HG03196 (cell line): Measurements from ENCODE around the gene PPY.
"Not testable (repeated sequence)": the region's sequence is repeated elsewhere in the genome, so short reads cannot be mapped to it uniquely, and the experiment has no call there.

Experiments
- ATAC-seq: cut with Tn5 transposase; IDR thresholded peaks from one replicate; pipeline ENCODE4 v1.9.1; 2021; ENCODE audit not compliant: unreplicated experiment

PPY gene, protein sequence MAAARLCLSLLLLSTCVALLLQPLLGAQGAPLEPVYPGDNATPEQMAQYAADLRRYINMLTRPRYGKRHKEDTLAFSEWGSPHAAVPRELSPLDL

GRCh38 chr17:43942051-43942685 lies at the start of gene PPY:
TSS of gene PPY (minus strand) at chr17:43942476. CDS start at chr17:43941654, 822 bp downstream.
- ATAC-seq: no peak

DNA sequence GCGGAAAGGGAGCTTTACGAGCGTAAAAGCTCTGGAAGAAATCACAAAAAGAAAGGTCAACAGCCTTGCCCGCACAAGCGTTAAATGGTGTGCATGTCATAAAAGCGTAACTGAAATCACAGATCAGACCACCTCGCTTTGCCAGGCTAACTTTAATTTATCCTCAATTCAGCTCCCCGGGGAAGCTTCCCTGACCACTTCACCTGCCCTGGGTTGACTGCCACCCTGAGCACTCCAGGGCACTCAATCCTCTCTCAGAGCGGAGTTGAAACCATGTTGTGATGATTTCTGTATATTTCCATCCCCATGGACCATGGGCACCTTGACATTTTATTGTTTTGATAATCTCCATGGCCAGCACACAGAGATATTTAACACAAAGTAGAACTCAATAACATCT lies 46.0 kb upstream of the PPY start:
- no peak for ATAC-seq

- no peak for ATAC-seq
Measured at GRCh38 chr17:43987131-43988021, 45.1 kb upstream of the PPY start.

GRCh38 chr17:43986225-43986981 lies 44.1 kb upstream of the PPY start:
- ATAC-seq: no peak

DNA sequence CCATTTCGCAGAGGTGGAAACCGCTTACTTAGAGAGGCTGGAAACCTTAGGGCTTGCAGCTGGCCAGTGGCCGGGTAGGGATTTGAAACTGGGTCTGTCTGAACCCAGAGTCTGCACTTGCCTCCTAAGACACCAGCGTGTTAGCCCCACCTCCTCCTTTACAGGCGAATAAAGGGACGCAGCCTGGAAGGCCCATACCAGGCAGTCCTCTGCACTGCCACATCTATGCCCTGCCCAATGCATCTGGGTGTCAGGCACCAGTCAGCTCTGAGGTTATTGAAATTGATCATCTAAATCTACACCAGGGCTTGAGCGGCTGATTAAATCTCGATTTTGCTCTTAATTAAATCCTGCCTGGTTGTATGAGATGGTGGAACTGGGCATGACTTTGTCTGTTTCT lies 42.2 kb upstream of the PPY start:
- ATAC-seq: no peak

DNA sequence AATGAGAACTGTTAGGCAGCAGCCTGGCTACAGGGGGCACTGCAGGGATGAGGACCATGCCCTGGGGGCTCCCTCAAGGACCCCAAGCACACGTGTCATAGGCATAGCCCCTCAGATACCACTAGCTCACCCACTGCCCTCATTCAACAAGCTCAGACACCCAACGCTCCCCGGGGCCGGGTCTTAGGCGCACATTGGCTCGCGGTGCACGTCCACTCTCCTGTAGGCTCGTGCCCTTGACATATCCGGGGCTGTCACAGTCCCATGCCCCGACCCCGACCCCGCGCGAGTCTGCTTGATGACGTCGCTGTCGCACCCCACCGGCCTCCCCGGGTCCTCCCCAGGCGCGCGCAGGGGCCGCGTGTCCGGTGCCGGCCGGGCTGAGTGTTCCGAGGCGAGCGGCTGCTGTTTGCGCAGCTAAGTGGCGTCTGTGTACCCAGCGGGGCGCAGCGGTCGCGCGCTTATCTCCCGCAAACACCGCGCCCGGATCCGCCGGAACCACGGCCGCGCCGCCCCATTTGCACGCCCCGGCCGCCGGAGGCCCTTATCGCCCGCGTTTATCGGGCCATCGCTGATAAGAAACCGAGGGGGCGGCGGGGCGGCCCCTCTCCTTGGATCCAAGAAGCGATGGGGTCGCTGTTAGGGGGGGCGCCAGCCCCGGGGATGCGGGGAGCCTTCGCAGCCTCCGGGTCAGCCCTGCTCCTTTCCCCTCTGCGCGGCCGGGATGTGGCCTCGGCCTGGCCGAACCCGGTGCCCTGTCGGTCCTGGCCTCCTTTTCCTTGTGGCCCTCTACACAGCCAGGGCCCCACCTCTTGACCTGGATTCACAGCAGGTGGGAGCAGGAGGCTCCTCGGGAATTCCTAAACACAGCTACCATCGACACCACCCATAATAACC lies 41.5 kb upstream of the PPY start:
- ATAC-seq: no peak

GRCh38 chr17:43983196-43983514 lies 40.9 kb upstream of the PPY start:
- no peak for ATAC-seq

DNA sequence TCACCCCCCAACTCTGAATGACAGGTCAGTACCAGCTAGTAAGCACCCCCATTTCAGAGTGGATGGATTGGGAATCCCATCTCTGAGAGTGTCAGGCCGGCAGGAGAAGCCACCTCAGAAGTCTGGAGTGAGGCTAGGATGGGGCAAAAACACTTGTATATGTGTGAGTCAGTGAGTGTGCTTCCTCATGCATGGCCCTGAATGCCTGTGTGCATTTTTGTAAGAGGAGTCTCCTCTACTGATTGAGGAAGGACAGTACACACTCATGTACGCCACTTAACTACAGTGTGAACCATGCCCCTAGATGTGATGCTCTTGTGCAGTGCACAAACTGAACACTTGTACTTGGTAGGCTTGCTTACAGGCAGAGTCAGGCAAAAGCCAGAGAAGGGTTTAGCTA lies 39.9 kb upstream of the PPY start:
- no peak for ATAC-seq

DNA sequence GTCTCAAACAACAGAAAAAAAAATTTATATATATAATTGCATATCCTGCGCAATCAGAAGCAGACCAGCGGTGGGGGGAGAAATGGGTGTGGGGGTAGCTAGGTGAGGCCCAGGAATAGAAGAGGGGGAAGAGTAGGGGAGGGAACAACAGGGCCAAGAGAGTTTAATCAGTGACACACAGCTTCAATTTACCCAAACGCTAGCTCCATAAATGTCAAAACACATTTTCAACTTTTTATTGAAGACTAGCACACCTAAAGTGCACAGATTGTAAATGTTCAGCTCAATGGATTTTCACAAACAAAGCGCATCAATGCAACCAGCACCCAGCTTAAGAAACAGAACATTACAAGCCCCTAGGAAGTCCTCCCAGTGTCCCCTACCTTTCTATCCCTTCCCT lies 37.4 kb upstream of the PPY start:
- no peak for ATAC-seq

GRCh38 chr17:43979011-43979410 lies 36.7 kb upstream of the PPY start:
- ATAC-seq: no peak

GRCh38 chr17:43978078-43978477 lies 35.8 kb upstream of the PPY start:
- no peak for ATAC-seq

- no peak for ATAC-seq
Measured at GRCh38 chr17:43976963-43977837, 34.9 kb upstream of the PPY start.

- no peak for ATAC-seq
Measured at GRCh38 chr17:43975898-43976297, 33.6 kb upstream of the PPY start.

GRCh38 chr17:43974382-43975266 lies 32.3 kb upstream of the PPY start:
- ATAC-seq: no peak

GRCh38 chr17:43972444-43973212 lies 30.4 kb upstream of the PPY start:
- ATAC-seq: not testable (repeated sequence)

DNA sequence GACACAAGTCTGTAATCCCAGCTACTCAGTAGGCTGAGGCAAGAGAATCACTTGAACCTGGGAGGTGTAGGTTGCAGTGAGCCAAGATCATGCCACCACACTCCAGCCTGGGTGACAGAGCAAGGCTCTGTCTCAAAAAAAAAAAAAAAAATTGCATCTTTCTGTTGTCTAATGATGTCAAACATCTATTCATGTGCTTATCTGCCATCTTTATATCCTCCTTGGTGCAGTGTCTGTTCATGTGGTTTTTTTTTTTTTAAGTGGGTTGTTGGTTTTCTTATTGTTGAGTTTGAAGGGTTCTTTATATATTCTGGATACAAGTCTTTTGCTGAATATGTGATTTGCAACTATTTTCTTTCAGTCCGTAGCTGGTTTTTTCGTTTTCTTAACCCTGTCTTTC lies 29.2 kb upstream of the PPY start:
- ATAC-seq: not testable (repeated sequence)

- no peak for ATAC-seq
Measured at GRCh38 chr17:43970366-43970765, 28.1 kb upstream of the PPY start.
